GM21576 (cell line): Measurements from ENCODE around the gene PDZRN3.

Source experiments
- ATAC-seq: cut with Tn5 transposase; IDR thresholded peaks from one replicate; pipeline ENCODE4 v1.9.1; 2021; ENCODE audit warnings: mild to moderate bottlenecking, moderate library complexity; ENCODE audit not compliant: unreplicated experiment

Gene PDZRN3

GRCh38 chr3:73624821-73625665 is at the start of gene PDZRN3:
PDZRN3 (minus strand) TSS chr3:73624941.
- ATAC-seq, result no peak

GRCh38 chr3:73674280-73674679 is 49.5 kb upstream of the PDZRN3 start:
- no peak for ATAC-seq

- ATAC-seq, result no peak
These were observed 44.5 kb upstream of the PDZRN3 start for GRCh38 chr3:73669260-73669659.

DNA sequence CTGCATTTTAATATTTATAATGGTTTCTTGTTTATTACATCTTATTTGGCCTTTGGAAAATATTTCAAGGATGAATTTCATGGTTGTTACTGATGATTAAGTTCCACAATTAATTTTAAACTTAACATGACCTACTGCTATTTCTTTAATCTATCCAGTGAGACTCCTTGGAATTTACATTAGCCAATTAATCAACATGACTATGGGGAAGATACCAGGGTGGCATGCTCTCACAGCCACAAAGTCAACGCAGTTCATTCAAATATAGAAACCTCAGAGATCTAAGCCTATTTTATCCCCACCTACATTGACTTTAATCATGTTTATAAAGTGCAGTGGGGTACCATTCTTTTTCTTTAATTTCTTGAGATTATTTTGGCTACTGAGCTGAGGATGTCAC is 43.6 kb upstream of the PDZRN3 start:
- ATAC-seq, result no peak

- no peak for ATAC-seq
These were observed 43.1 kb upstream of the PDZRN3 start for GRCh38 chr3:73667889-73668288.

- no peak for ATAC-seq
These were observed 40.5 kb upstream of the PDZRN3 start for GRCh38 chr3:73665286-73665685.

DNA sequence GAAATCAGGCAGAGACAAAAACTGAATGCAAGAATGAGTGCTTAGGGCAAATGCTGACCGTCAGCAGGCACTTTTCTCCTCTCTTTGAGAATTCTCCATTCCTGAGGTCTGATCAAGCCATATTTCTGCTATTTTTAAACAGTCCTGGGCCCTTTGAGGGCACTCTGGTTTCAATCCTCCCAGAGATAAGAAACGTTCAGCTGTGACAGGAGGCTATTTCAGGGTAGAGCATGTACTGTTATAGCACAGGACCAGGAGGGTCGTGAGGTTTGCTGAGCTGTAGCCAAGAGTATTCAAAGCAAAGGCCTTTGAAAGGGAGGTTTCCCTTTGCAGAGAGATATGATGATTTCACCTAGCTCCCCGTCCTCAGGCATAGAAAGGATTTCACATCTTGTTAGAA is 39.6 kb upstream of the PDZRN3 start:
- ATAC-seq, result no peak

DNA sequence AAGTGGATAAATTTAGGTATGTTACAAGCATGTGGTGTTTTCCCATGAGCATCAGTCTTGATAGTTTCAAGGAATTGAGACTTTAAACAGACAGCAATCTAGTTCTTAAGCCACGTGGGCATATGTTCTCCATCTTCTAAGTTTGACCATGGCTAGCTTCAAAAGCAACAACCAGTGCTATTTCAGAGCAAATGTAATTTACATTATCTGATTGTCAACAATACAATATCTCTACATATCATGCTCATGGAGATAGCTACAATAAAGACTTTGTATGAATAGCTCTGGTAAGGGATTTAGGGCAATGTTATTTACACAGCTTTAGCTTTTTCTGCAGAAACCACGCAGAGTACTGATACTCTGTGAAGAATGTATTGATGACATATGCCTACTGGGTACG is 38.8 kb upstream of the PDZRN3 start:
- no peak for ATAC-seq

DNA sequence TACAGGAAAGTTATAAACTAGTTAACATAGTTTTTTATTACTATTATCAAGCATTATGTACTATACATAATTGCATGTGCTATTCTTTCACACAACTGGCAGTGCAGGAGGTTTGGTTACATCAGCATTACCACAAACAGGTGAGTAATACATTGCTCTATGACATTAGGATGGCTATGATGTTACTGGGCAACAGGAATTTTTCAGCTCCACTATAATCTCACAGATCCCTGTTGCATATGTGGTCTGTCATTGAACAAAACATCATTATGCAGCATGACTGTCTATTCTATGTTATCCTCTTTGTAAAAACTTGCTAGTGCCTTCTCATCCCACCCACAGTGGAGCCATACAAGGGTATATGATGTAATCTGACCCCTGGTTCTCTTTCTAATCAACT is 36.5 kb upstream of the PDZRN3 start:
- no peak for ATAC-seq

- ATAC-seq, result no peak
These were observed 33.5 kb upstream of the PDZRN3 start for GRCh38 chr3:73658227-73658626.

- ATAC-seq, result no peak
These were observed 32.4 kb upstream of the PDZRN3 start for GRCh38 chr3:73657186-73657585.

GRCh38 chr3:73656241-73656890 is 31.6 kb upstream of the PDZRN3 start:
- ATAC-seq, result no peak

DNA sequence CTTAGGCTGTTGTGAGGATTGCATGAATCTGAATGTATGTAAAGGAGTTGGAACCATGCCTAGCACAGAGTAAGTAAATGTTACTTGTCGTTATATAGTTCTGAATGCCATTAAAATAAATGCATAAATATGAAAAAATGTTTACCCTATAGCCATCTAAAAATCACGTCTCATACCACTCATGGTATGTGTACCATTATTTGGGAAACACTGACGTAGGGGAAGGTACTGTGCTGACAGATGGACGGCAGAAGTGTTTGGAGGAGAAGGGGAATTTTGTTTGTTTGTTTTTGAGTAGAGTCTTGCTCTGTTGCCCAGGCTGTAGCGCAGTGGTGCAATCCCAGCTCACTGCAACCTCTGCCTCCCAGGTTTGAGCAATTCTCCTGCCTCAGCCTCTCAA is 30.5 kb upstream of the PDZRN3 start:
- no peak for ATAC-seq

DNA sequence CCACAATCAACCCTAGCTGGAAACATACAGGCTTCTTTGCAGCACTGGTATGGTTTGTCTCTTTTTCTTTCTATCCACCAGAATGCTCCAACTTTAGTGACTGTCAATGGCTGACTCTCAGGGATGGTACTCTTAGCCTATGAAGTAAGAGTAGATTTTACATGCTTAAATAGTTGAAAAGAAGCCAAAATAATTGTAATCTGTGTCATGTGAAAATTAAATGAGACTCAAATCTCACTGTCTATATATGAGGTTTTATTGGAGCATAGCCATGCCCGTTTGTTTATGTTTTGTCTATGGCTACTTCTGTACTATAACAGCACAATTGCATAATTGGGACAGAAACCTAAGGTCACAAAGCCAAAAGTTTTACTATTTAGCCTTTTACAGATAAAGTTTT is 29.1 kb upstream of the PDZRN3 start:
- no peak for ATAC-seq

DNA sequence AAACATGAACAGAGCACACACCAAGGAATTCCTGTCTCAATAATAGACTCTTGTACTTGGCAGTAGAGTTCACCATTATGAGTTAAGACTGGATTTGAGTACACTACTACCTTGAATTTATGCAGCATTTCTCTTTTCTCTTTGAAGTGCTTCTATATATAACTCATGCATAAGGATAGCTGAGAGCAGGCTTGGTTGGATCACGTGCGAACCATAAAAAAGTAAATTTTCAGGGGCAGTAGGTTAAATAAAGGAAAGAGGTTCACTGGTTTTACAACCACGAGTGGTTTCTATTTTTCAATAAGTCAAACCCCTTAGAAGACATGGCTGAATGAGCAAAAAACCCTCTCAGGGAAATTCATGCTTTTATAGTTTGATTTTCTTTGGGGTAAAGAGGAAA is 28.6 kb upstream of the PDZRN3 start:
- no peak for ATAC-seq

DNA sequence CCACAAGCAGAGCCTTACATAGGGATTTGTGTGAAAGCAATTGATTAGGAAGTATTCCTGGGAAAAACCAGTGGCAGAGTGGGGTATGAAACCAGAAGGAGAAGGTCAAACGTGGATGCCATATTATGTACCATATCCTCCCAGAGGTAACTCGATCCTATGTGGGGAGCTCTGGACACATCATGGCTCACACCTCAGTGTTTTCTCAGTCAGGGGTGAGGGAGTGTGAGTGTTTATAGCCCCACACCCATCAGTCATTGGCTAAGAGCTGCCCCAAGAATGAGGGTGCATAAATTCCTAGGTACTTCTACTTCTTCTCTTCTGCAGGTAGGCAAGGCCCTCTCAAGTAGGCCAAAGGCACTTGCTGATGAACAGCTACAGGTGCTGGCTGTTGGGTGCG is 28.2 kb upstream of the PDZRN3 start:
- no peak for ATAC-seq

DNA sequence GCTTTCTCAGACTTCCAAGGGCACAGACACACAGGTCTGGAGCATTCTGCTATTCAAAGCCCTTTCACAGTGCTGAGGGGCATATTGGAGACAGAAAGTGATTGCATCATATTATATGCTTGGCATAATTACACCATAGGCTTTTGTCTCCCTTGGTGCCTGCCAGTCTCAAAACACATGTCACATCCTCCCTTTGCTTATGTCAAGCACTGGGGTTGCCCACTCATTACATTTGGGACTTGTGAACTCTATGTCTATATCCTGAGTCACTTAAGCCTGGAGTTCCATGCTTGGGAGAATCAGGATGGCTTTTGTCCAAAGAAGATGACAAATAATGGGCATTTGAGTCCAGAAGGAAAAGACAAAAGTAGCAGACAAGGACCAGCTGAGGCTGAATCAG is 12.3 kb upstream of the PDZRN3 start:
- ATAC-seq, result no peak

- no peak for ATAC-seq
These were observed 10.5 kb upstream of the PDZRN3 start for GRCh38 chr3:73635254-73635653.

- ATAC-seq, result no peak
These were observed 9.2 kb upstream of the PDZRN3 start for GRCh38 chr3:73633916-73634344.

DNA sequence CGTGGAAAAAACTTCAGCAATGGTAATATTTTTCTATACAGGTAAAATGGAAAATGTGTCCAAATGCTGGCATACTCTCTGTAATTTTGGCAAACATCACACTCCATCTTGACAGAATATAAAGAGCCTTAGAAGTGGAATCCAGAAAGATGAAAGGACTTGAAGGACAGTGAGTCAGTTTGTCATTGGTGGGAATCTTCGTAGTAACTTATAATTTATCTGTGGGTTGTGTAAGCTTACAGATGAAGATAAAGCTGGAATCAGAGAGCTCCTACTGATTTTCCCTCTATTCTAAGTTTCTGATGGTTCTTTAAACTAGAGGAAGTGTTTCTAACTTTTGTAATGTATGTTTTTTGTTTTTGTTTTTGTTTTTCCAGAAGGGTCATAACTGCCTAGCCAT is 8.7 kb upstream of the PDZRN3 start:
- ATAC-seq, result no peak

GRCh38 chr3:73626106-73626505 is 1.4 kb upstream of the PDZRN3 start:
- ATAC-seq, result no peak

- no peak for ATAC-seq
These were observed 522 bp downstream of the PDZRN3 start for GRCh38 chr3:73624017-73624820.
